SW 1271 (cell line): Measurements from ENCODE around the gene RYR3.
"Not testable (repeated sequence)": the region's sequence is repeated elsewhere in the genome, so short reads cannot be mapped to it uniquely, and the experiment has no call there.

ENCODE experiments used
- DNase-seq, 2 experiments: peaks; one replicate each; lab custom pipeline; 2025; lab: John Stamatoyannopoulos, UW

Gene RYR3

DNA sequence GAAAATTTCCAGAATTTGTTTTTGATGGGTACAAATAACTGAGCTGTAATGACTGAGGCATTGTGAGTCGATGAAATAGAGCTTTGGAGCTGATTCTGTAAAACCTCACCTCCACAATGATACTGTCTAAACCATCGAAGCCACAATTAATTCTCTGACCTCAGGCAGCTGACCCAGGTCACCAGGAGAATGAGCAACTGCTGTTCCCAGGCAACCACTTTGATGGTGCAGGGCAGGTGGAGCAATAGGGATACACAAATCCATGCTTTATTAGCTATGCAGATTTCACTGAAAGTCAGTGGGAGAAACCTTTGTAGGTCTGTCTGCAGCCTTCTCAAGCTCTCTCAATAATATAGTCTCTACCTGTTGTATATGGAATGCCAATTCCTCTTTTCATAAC, 204.4 kb downstream of the RYR3 start:
- no peak for DNase-seq

DNA sequence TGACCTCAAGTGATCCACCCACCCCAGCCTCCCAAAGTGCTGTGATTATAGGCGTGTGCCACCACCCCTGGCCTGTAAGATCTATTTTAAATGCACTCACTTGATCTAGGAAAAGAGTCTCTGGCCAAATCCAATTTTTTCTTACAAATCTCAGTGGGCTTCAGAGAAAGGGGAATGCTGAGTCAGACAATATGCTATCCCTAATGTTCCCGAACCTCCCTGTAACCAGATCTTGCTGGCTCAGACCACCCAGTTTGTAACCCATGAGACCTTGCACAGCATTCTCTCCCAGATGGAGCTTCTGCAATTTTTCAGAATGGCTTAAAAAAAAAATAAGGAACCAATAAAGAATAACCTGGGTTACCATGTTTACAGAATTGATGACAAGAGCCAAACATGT, 205.8 kb downstream of the RYR3 start:
- no peak for DNase-seq

DNA sequence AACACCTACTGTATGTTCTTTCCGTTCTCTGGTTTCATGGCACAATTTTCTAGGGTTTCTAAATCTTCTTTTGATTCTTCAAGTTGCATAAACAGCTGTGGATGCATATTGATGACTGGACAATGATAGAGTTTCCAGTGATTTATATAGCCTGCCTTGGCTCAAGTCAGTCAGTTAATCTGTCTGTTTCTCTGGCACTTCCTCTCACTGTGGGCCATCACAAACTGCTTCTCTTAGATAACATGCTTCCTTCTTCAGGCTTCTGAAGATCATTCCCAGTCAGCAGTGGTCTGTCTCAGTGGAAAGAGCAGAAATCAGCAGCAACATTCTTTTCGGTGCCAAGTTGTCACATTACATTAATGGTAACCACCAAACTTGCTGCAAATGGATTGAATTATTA, 207.2 kb downstream of the RYR3 start:
- DNase-seq: no peak

DNA sequence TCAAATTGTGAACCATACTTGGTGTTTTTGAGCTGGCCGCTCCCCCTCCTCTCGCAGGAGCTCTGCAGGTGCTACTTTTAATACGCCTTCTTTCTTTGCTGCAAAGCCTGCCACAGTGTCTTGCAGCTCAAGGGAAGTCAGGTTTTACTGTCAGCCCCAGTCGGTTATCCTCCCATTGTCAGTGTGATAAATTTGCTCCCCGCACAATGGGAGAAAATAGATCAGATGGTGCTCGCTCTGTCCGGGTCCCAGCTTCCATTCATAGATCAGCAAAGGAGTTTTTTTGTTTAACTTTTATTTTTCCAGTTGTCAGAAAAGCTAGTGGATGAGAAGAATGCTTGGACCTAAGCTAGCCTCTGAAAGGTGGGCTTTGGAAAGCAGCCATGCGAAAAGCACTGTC, 207.7 kb downstream of the RYR3 start:
- no peak for DNase-seq

DNA sequence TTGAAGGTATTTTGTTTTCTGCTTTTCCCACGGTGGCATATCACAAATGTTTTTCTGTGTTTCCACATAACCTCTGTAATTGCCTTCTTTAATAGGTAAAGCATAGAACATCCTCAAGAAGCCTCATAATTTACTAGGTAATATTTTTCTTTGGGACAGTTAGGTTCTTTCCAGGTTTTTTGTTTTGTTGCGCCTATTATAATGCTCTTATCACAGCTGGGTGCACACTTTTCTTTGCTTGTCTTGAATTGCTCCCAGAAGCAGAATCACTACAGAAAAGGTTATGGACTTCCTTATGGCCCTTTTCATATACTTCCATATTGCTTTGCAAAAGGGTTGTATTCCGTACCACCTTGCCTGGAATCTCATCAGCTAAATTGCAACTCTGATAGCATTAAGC, 213.5 kb downstream of the RYR3 start:
- DNase-seq: no peak

DNA sequence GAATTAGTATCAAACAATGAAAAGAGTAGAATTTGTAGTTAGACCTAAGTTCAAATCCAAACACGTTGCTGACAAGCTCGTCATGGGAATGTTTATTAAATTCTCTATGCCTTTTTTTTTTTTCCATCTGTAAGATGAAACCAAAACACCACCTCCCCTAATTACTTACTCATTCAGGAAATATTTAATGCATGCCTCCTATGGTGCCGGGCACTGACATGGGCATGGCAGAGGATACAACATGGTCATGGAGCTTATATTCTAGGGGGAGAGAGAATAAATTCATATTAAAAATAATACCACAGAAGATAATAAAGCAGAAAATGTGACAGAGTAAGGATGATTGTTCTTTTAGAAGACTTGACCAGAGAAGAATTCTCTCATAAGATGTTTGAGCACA, 215.8 kb downstream of the RYR3 start:
- DNase-seq: no peak

DNA sequence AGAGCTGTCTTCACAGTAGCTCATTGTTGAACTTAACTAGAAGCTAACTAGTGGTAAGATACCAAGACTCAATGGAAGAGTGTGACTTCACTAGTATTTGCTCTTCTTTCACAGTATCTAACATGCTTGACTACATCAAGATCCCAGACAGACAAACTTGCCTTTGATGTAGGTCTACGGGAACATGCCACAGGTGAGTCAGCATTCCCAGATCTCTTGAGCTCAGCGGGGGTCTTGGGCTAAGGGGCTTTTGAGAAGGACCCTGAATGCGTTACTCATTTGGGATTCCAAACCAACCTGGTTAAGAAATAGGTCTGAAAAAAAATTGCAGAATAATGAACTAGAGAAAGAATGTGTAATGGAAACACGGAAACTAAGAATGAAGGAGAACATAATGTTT, 222.4 kb downstream of the RYR3 start:
- DNase-seq: no peak

DNA sequence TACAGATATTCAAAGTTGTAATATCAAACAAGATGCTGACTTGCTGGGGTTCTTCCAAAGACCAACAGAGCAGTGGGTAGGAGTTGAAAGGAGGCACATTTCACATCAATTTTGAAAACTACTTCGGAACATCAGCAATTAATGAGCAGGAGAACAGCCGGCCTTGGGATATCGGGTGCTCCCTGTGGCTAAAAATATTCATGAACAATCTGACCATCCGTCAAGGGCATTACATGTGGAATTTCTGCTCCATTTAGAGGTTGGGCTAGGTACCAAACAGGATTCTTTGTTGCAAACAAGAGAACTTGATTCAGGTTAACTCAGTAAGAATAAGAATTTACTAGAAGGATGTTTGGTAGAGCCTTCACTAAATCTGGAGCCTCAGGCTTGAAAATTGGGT, 223.9 kb downstream of the RYR3 start:
- DNase-seq: no peak

DNA sequence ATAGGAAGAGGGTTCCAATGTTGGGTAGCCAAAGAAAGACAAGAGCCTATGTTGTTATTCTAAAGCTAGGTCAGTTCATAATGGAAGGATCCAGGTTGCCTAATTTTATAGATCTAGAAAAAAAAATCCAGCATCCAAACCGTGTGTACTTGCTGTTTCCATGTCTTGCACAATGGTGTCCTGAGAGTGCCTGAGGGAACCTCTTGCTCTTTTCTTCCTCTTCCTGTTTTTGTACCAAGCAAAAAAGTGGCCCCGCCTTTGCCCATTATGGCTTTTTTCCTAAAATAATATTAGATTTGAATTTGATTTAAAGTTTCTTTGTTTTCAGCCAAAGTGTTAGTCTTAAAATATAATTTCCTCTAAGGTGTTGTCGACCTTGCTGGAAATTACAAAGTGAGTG, 224.4 kb downstream of the RYR3 start:
- no peak for DNase-seq

DNA sequence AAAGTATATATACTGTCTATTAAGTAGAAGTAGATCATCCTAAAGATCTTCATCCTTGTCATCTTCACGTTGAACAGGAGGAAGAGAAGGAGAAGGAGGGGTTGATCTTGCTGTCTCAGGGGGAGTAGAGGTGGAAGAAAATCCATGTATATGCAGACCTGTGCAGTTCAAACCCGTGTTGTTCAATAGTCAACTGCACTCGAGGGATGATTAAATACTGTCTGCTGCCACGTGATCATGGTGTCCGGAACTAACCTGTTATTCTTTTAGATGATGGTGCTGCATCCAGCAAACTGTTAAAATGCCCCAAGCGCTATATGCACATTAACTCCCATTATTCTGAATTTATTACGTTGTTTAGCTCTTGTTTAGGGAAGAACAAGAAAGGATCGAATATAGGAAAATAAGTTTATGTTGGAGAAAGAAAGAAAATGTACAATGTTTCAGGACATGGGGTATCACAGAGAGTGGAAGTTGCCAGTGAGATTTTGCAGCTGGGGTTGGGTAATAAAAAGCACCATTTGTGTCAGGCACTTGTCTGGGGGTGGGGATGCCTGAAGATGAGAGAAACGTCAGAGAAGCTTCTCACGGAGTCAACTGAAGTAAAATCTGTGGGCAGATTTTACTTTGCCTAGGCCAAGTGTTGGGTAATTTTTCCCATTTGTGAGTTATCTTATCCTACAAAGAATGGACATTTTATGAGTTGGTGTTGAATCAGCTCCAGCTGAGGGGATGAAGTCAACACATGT, 229.2 kb downstream of the RYR3 start:
- DNase-seq: no peak

DNA sequence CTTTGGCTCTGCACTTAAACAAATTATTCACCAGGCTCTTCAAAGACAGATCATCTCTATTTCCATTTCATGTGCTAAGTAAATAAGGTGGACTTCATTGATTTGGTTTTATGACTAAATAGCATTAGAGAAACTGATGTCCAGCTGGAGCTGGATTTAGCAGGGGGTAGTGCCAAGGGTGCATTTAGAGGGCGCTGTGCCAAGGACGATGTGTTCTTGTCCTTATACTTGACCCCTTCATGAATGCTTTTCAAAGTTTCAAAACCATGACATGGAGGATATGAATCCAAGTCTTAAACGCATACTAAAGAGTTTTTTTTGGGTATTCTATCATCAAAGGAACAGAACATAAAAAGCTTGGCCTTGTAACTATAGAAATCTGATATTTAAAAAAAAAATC, 233.2 kb downstream of the RYR3 start:
- DNase-seq: no peak

DNA sequence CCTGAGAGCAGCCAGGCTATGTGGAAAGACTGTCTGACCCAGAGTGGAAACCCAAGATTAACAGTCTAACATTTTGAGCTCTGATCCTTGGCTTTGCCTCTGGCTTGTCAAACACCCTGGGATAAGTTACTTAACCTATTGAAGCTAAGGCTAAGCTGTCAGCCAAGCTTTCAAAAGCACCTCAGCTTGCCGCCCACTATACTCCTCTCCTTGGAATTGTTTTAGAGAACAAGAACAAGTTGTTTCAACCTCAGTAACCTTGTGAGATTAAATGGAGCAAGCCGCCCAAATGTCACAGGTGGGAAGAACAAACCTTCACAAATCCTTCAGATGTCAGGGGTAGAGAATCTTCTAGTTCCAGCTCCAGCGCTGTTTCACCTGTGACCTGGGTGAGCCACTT, 235.1 kb downstream of the RYR3 start:
- no peak for DNase-seq

DNA sequence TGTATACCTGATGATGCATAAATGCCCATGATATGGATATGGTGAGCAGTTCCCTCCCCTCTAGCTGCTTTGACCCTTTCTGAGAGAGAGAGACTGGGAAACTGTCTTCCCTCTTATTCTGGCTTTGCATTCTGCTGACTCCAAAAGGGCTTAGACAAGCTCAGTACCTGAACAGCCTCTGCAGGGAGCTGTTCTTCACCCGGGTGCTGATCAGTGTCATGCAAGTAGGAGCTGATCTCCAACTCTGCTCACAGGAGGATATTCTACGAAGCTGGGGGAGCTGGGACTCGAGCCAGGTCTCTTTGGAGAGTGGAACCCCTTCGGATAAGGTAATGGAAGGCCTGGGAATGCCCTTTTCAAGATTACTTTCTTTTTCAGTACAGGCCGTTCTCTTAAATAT, 237.1 kb downstream of the RYR3 start:
- no peak for DNase-seq

DNA sequence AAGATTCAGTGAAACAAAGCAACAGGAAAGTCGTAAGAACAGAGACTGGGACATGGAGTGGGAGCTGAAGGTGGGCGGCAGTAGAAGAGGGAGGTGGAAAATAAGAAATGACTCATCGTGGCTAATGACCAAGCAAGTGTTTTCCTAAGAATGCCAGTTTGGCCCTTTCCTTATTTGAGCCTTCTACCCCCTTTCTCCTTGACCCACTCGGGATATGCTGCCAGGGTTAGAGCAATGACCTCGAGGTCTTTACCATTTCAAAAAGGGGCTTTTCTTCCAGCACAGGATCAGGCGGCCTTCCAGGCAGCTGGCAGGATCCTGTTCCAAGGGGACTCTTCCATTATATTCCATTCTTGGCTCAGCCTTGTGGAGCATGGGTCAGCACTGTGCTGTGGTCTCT, 241.1 kb downstream of the RYR3 start:
- DNase-seq: no peak

DNA sequence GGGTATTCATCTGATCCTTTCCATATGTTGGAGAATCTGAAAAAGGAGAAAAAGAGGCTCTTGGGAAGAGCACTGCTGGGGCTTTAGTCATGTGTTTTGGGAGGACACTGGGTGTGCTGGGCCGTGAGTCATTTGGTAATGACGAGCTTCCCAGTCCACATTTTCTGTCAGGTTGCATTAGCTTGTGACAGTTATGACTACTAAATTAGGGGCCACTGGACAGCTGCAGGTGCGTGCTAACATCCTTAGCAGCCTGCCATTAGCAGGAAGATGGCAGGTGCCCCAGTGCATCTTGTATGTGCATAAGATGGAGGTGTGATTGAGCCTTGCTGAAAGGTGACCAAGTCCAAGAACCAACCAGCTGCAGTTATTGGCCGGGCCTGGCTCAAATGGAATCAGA, 242.4 kb downstream of the RYR3 start:
- no peak for DNase-seq

DNA sequence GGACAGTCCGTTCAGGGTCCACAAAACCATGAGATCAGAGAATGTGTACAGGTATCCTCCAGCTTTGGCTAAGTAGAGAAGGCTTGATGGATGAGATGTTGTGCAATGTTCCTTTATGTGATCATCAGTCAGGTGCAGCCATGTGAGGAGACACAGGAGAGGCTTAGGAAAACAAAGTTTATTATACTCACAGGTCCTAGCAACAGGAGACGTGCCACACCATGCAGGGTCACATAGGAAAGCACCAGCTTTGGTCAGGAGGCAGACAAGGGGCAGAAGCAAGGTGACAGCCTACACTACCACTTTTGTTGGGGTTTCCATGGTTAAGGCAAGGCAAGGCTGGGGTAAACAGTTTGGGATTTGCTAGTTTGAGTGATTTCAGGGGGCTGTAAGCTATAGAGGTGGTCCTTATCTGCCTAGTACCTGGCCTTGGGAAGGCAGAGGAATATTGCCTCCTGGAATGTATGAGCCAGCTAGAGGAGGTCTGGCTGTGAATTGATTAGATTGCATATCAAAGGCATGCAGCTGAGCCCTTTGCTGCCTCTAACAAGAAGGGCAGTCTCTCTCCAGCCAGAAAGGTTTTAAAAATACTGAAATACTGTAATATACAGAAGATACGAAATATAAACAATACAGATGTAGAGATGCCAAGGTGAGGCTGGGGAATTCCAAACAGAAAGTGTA, 248.6 kb downstream of the RYR3 start:
- DNase-seq: no peak

DNA sequence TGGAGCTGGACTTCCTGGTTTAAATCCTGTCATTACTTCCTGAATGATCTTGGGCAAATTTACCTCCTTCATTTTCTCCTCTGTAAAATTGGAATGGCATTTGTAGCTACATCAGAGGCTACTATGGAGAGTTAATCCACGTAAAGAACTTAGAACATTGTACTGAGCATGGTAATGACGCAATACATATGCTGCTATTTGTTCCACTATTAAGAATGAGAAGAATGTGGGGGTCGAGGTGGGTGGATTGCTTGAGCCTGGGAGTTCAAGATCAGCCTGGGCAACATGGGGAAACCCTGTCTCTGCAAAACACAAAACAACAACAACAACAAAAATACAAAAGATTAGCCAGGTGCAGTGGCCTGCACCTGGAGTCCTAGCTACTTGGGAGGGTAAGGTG, 250.6 kb downstream of the RYR3 start:
- no peak for DNase-seq

DNA sequence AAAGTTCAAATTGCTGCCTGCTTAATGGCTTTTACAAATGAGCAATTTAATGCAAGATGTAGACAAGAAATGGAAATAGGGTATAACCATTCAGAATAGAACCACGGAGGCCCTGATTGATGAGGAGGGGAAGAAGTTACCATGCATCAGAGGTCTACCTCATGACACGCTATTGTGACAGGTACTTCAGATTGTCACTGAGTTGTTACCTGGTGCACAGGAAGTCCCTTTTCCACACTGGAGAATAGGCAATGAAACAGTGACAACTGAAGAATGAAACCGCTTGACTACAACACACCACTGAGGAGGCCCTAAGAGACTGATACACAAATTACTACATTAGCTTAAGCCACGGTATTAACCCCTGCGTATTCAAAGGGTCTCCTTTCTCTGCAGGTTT, 251.2 kb downstream of the RYR3 start:
- DNase-seq: no peak

DNA sequence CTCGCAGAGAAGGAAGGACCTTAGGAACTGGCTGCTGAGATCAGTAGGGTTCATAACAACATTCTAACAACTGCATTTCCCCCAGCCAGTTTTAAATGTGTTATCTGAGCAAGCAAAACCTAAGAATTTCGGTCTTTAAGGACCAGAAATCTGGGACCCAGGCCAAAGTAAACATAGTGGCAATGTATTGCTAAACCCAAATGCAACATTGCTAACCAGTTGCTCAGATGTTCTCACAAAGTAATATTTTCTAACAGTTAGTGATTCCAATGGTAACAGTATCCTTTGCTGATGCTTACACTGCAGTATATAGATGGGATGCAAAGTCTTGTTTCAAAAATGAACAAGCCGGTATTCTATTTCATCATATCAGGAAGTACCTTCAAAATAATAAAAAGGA, 254.3 kb downstream of the RYR3 start:
- no peak for DNase-seq

DNA sequence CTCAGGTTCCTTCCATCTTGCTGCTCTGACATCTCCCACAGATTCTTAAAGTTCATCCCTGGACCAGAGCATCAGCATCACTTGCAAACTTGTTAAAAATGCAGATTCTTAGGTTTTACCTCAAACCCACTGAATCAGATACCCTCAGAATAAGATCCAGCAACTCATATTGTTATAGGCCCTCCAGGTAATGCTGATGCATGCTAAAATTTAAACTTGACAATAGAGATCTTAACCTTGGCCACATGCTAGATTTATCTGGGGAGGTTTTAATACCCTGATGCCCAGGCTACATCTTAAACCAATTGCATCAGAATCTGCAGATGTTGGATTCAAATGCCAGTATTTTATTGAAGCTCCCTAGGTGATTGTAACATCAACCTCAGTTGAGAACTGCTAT, 256.9 kb downstream of the RYR3 start:
- DNase-seq: no peak

DNA sequence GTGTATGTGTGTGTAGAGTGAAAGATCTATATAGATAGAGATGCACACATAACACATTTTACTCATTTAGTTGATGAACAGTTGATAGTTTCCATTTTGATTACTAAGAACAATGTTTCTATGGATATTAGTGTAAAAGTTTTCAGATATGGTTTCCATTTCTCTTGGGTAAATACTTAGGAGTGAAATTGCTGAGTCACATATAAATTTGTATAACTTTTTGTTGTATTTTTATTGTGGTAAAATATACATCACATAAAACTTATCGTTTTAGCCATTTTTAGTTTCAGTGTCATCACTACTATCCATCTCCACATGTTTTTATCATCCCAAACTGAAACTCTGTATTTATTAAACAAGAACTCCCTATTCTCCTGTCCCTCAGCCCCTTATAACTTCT, 258.3 kb downstream of the RYR3 start:
- DNase-seq: no peak

DNA sequence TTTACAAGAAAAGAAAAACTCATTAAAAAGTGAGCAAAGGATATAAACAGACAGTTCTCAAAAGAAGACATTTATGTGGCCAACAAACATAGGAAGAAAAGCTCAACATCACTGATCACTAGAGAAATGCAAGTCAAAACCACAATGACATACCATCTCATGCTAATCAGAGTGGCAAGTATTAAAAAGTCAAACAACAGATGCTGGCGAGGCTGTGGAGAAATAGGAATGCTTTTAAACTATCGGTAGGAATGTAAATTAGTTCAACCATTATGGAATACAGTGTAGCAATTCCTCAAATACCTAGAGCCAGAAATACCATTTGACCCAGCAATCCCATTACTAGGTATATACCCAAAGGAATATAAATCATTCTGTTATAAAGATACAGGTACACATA, 267.1 kb downstream of the RYR3 start:
- not testable (repeated sequence) for DNase-seq

DNA sequence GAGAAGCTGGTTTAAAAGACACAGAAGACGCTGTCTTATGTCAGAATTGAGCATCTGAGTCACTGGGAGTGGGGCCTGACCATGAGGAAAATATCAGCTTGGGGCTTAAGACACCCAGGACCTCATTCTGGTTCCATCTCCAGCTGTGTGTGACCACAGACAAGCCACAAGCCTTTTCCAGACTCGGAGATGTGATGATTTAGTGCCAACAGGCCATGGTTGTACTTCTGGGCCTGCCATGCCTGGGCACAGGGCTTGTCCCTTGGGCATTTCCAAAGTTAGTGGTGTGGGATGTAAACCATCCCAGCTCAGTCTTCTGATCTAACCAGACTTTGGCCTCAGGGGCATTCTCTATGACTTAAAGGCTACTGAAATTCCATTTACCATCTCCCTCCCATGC, 269.8 kb downstream of the RYR3 start:
- DNase-seq: no peak

DNA sequence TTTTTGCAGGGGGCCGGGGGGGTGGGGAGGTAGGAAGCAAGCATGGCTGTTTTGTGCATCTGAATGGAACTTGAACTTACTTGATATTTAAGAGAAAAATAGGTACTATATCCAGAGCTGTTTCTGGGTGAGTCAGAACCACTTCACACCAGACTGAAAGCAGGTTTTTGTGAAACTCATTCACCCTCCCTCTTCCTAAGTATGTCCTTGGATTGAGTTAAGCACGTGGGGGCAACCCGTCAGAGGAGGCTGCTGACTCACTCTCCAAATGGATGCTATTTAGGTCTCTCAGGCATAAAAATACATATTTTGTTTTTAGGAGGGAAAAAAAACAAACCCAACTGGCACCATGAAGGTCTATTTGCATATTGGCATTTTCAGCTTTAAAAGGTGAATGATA, 270.3 kb downstream of the RYR3 start:
- no peak for DNase-seq
